ENCODE data around the gene LRRC45. TPM values are rescaled to one million over a fixed set of nuclear protein-coding genes. Genes with fewer than 3 reads are reported as not detected.

LRRC45 gene
- total RNA-seq, 2 donors from 2014 or later = 16.6 to 60.0 TPM

- Histone ChIP-seq H3K4me3 (no peak overlapping the region), H3K27ac (no peak overlapping the region), H3K9ac (ENCODE audit: low read depth in 2 of 2, low read length in 2 of 2) (no peak overlapping the region), H3K36me3 (no peaks in the 10 kb centered on the region), H3K9me3 (no peaks in the 10 kb centered on the region), H3K4me1 (no peaks in the 10 kb centered on the region), H3K27me3 (no peaks in the 10 kb centered on the region)
- TF ChIP-seq, protein P1, sequence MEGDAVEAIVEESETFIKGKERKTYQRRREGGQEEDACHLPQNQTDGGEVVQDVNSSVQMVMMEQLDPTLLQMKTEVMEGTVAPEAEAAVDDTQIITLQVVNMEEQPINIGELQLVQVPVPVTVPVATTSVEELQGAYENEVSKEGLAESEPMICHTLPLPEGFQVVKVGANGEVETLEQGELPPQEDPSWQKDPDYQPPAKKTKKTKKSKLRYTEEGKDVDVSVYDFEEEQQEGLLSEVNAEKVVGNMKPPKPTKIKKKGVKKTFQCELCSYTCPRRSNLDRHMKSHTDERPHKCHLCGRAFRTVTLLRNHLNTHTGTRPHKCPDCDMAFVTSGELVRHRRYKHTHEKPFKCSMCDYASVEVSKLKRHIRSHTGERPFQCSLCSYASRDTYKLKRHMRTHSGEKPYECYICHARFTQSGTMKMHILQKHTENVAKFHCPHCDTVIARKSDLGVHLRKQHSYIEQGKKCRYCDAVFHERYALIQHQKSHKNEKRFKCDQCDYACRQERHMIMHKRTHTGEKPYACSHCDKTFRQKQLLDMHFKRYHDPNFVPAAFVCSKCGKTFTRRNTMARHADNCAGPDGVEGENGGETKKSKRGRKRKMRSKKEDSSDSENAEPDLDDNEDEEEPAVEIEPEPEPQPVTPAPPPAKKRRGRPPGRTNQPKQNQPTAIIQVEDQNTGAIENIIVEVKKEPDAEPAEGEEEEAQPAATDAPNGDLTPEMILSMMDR (IDR thresholded peaks at IDR 0.05) = no peak
- DNase-seq = no peak
- intact Hi-C loops (cut with DNase I) = no loop called here
These were observed 22.9 kb upstream of the LRRC45 start for GRCh38 chr17:81999976-82000802.

- no peak overlapping the region for H3K27ac ChIP-seq
- H3K9ac ChIP-seq (ENCODE audit: low read depth in 2 of 2, low read length in 2 of 2) = no peak overlapping the region
- H3K9me3 ChIP-seq = no peaks in the 10 kb centered on the region
- TF ChIP-seq, protein P1 (IDR thresholded peaks at IDR 0.05) = no peak
- no peaks in the 10 kb centered on the region for H3K4me1 ChIP-seq
- H3K4me3 ChIP-seq = no peak overlapping the region
- no peak for DNase-seq
- intact Hi-C loops (cut with DNase I) = no loop called here
- no peaks in the 10 kb centered on the region for H3K27me3 ChIP-seq
- no peaks in the 10 kb centered on the region for H3K36me3 ChIP-seq
These were observed 22.1 kb upstream of the LRRC45 start for GRCh38 chr17:82000803-82001570.

- Histone ChIP-seq H3K27me3 (no peaks in the 10 kb centered on the region), H3K4me1 (no peaks in the 10 kb centered on the region), H3K27ac (no peak overlapping the region), H3K9me3 (no peaks in the 10 kb centered on the region), H3K9ac (ENCODE audit: low read depth in 2 of 2, low read length in 2 of 2) (no peak overlapping the region), H3K36me3 (no peaks in the 10 kb centered on the region), H3K4me3 (no peak overlapping the region)
- intact Hi-C loops (cut with DNase I) = no loop called here
- TF ChIP-seq, protein P1 (IDR thresholded peaks at IDR 0.05) = no peak
- no peak for DNase-seq
These were observed 21.5 kb upstream of the LRRC45 start for GRCh38 chr17:82001571-82002056.

GRCh38 chr17:82003411-82004381, 19.4 kb upstream of the LRRC45 start:
- no peaks in the 10 kb centered on the region for H3K27me3 ChIP-seq
- no peaks in the 10 kb centered on the region for H3K9me3 ChIP-seq
- DNase-seq = no peak
- no peak overlapping the region for H3K9ac ChIP-seq (ENCODE audit: low read depth in 2 of 2, low read length in 2 of 2)
- H3K27ac ChIP-seq = no peak overlapping the region
- no peak overlapping the region for H3K4me3 ChIP-seq
- intact Hi-C loops (cut with DNase I) = no loop called here
- TF ChIP-seq, protein P1 (IDR thresholded peaks at IDR 0.05) = no peak
- H3K36me3 ChIP-seq = no peaks in the 10 kb centered on the region
- H3K4me1 ChIP-seq = no peaks in the 10 kb centered on the region
